ENCODE data around the gene VGF.

GRCh38 chr7:101205901-101206664, 40.7 kb upstream of the VGF start:
- TF ChIP-seq CTCF (IDR thresholded peaks at IDR 0.05) = no peak
- no peak for TF ChIP-seq POLR2A (IDR thresholded peaks at IDR 0.05)
